HUES6 (cell line): Measurements from ENCODE around the gene GFPT1.
A peak's percentile ranks its signal among the peaks of the same experiment; 100 is the strongest.

Source experiments
- H3K27ac ChIP-seq: 2 replicates; pipeline ENCODE4 v1.7.0; 2013; ENCODE audit warnings: low read depth, mild to moderate bottlenecking, low read length, inconsistent platforms
- H3K27me3 ChIP-seq: 2 replicates; pipeline ENCODE4 v1.6.1; 2013; ENCODE audit warnings: low read length; ENCODE audit not compliant: control insufficient read depth, insufficient read depth
- H3K36me3 ChIP-seq: 2 replicates; pipeline ENCODE4 v1.6.1; 2013; ENCODE audit warnings: low read length; ENCODE audit not compliant: control insufficient read depth, insufficient read depth
- H3K4me1 ChIP-seq: 2 replicates; pipeline ENCODE4 v1.6.1; 2013; ENCODE audit warnings: low read length; ENCODE audit not compliant: control insufficient read depth, insufficient read depth
- H3K4me3 ChIP-seq: 2 replicates; pipeline ENCODE4 v1.5.1; 2013; ENCODE audit warnings: low read depth, low read length
- H3K9ac ChIP-seq: one replicate; pipeline ENCODE4 v1.6.1; 2013; ENCODE audit warnings: mild to moderate bottlenecking, low read length
- H3K9me3 ChIP-seq: 2 replicates; pipeline ENCODE4 v1.6.1; 2013; ENCODE audit warnings: low read depth, low read length; ENCODE audit not compliant: control insufficient read depth, insufficient read depth

GFPT1 gene

GRCh38 chr2:69383176-69383812, 3.7 kb downstream of the GFPT1 start:
- Histone ChIP-seq H3K36me3 (0 out of 2 replicates have a peak, but pooled peaks cover 2% of the 10 kb centered on the region), H3K9me3 (no peaks in the 10 kb centered on the region), H3K27me3 (no peaks in the 10 kb centered on the region), H3K4me1 (peaks cover 12% of the 10 kb centered on the region), H3K9ac (no peak overlapping the region), H3K27ac (no peak overlapping the region), H3K4me3 (no peak overlapping the region)

GRCh38 chr2:69382547-69382946, 4.5 kb downstream of the GFPT1 start:
- 0 out of 2 replicates have a peak, but pooled peaks cover 2% of the 10 kb centered on the region for H3K36me3 ChIP-seq
- no peaks in the 10 kb centered on the region for H3K9me3 ChIP-seq
- H3K4me1 ChIP-seq = peaks cover 6% of the 10 kb centered on the region
- no peaks in the 10 kb centered on the region for H3K27me3 ChIP-seq
- H3K4me3 ChIP-seq = no peak overlapping the region
- H3K27ac ChIP-seq = no peak overlapping the region
- no peak overlapping the region for H3K9ac ChIP-seq

- no peak overlapping the region for H3K27ac ChIP-seq
- H3K27me3 ChIP-seq = no peaks in the 10 kb centered on the region
- H3K4me3 ChIP-seq = no peak overlapping the region
- peaks cover 5% of the 10 kb centered on the region; the same call in 1 of the 2 replicates for H3K4me1 ChIP-seq
- no peak overlapping the region for H3K9ac ChIP-seq
- 0 out of 2 replicates have a peak, but pooled peaks cover 2% of the 10 kb centered on the region for H3K36me3 ChIP-seq
- H3K9me3 ChIP-seq = no peaks in the 10 kb centered on the region
Observed at GRCh38 chr2:69381337-69381737, 5.7 kb downstream of the GFPT1 start.

- Histone ChIP-seq H3K9ac (no peak overlapping the region), H3K36me3 (0 out of 2 replicates have a peak, but pooled peaks cover 2% of the 10 kb centered on the region), H3K4me1 (no peaks in the 10 kb centered on the region), H3K27ac (no peak overlapping the region), H3K27me3 (no peaks in the 10 kb centered on the region), H3K4me3 (no peak overlapping the region), H3K9me3 (no peaks in the 10 kb centered on the region)
Observed at GRCh38 chr2:69380072-69380917, 6.7 kb downstream of the GFPT1 start.

GRCh38 chr2:69376403-69376802, 10.6 kb downstream of the GFPT1 start:
- H3K4me3 ChIP-seq = no peak overlapping the region
- no peak overlapping the region for H3K9ac ChIP-seq
- H3K27me3 ChIP-seq = no peaks in the 10 kb centered on the region
- H3K36me3 ChIP-seq = peaks cover 17% of the 10 kb centered on the region
- H3K27ac ChIP-seq = no peak overlapping the region
- H3K9me3 ChIP-seq = no peaks in the 10 kb centered on the region
- no peaks in the 10 kb centered on the region for H3K4me1 ChIP-seq

GRCh38 chr2:69375494-69376353, 11.3 kb downstream of the GFPT1 start:
- Histone ChIP-seq H3K27ac (no peak overlapping the region), H3K4me1 (no peaks in the 10 kb centered on the region), H3K36me3 (peaks cover 23% of the 10 kb centered on the region)

GRCh38 chr2:69372767-69373166, 14.3 kb downstream of the GFPT1 start:
- Histone ChIP-seq H3K27me3 (no peaks in the 10 kb centered on the region), H3K27ac (no peak overlapping the region), H3K9me3 (no peaks in the 10 kb centered on the region), H3K4me1 (no peaks in the 10 kb centered on the region), H3K36me3 (peaks cover 53% of the 10 kb centered on the region), H3K4me3 (no peak overlapping the region), H3K9ac (no peak overlapping the region)

More at GRCh38 chr2:69375494-69376353, 11.3 kb downstream of the GFPT1 start:
- Histone ChIP-seq H3K4me3 (no peak overlapping the region), H3K9me3 (no peaks in the 10 kb centered on the region), H3K9ac (no peak overlapping the region), H3K27me3 (no peaks in the 10 kb centered on the region)

- peaks cover 78% of the 10 kb centered on the region for H3K36me3 ChIP-seq
- H3K4me3 ChIP-seq = no peak overlapping the region
- H3K27ac ChIP-seq = no peak overlapping the region
- H3K4me1 ChIP-seq = no peaks in the 10 kb centered on the region
- no peaks in the 10 kb centered on the region for H3K9me3 ChIP-seq
- no peak overlapping the region for H3K9ac ChIP-seq
- H3K27me3 ChIP-seq = no peaks in the 10 kb centered on the region
Observed at GRCh38 chr2:69369802-69370201, 17.2 kb downstream of the GFPT1 start.

- H3K4me3 ChIP-seq = no peak overlapping the region
- H3K27me3 ChIP-seq = no peaks in the 10 kb centered on the region
- no peaks in the 10 kb centered on the region for H3K4me1 ChIP-seq
- no peak overlapping the region for H3K9ac ChIP-seq
- no peak overlapping the region for H3K27ac ChIP-seq
- peaks cover 86% of the 10 kb centered on the region for H3K36me3 ChIP-seq
- no peaks in the 10 kb centered on the region for H3K9me3 ChIP-seq
Observed at GRCh38 chr2:69368588-69368987, 18.4 kb downstream of the GFPT1 start.

GRCh38 chr2:69359371-69359770, 27.7 kb downstream of the GFPT1 start:
- Histone ChIP-seq H3K36me3 (peaks cover 88% of the 10 kb centered on the region), H3K27ac (peak overlapping the region; percentile 93), H3K4me3 (0 out of 2 replicates have a peak overlapping the region, but pooled peaks have one; percentile 0)

More at GRCh38 chr2:69359371-69359770, 27.7 kb downstream of the GFPT1 start:
- Histone ChIP-seq H3K9me3 (no peaks in the 10 kb centered on the region), H3K27me3 (no peaks in the 10 kb centered on the region), H3K4me1 (peaks cover 18% of the 10 kb centered on the region), H3K9ac (no peak overlapping the region)
